NCI-H2196 treated with DMSO at 0.1 percent for 48 hours (cell line): ENCODE measurements around the gene FOSL1.

Source experiments
- DNase-seq: peaks from one replicate; lab custom pipeline; 2025; ENCODE audit not compliant: unreplicated experiment; lab: John Stamatoyannopoulos, UW

The FOSL1 gene

GRCh38 chr11:65919573-65920371 lies 19.6 kb upstream of the FOSL1 start:
- no peak for DNase-seq

- peak; percentile 99 for DNase-seq
Observed at GRCh38 chr11:65919141-65919572, 19.0 kb upstream of the FOSL1 start, which contains the start of gene DRAP1. TSS of gene DRAP1 (plus strand) at chr11:65919426. CDS start at chr11:65919502, 76 bp downstream.

- no peak for DNase-seq
Observed at GRCh38 chr11:65918211-65919140, 18.3 kb upstream of the FOSL1 start, which contains the start of gene C11orf68. TSS of gene C11orf68 (minus strand) at chr11:65919062. CDS start at chr11:65919031, 31 bp downstream.

GRCh38 chr11:65917434-65918210 lies 17.4 kb upstream of the FOSL1 start:
- DNase-seq = no peak

- DNase-seq = no peak
Observed at GRCh38 chr11:65917077-65917433, 16.9 kb upstream of the FOSL1 start.

- no peak for DNase-seq
Observed at GRCh38 chr11:65916391-65916790, 16.2 kb upstream of the FOSL1 start.

GRCh38 chr11:65915821-65916251 lies 15.6 kb upstream of the FOSL1 start:
- DNase-seq = no peak

- no peak for DNase-seq
Observed at GRCh38 chr11:65915101-65915820, 15.1 kb upstream of the FOSL1 start.

- DNase-seq = no peak
Observed at GRCh38 chr11:65912845-65913244, 12.7 kb upstream of the FOSL1 start.

- DNase-seq = peak; percentile 48
Observed at GRCh38 chr11:65911682-65912568, 11.7 kb upstream of the FOSL1 start.

GRCh38 chr11:65907878-65908277 lies 7.7 kb upstream of the FOSL1 start:
- DNase-seq = no peak

- DNase-seq = no peak
Observed at GRCh38 chr11:65906602-65907001, 6.4 kb upstream of the FOSL1 start.

GRCh38 chr11:65903715-65904114 lies 3.5 kb upstream of the FOSL1 start:
- no peak for DNase-seq

- no peak for DNase-seq
Observed at GRCh38 chr11:65903068-65903481, 2.9 kb upstream of the FOSL1 start.

- DNase-seq = no peak
Observed at GRCh38 chr11:65900899-65901180, 652 bp upstream of the FOSL1 start.

GRCh38 chr11:65899356-65900124 lies 648 bp downstream of the FOSL1 start:
- DNase-seq = no peak

GRCh38 chr11:65898656-65899355 lies 1.4 kb downstream of the FOSL1 start:
- no peak for DNase-seq

GRCh38 chr11:65897020-65897471 lies 3.1 kb downstream of the FOSL1 start:
- no peak for DNase-seq
